ENCODE data around the gene SETD4. TPM values are rescaled to one million over a fixed set of nuclear protein-coding genes. Genes with fewer than 3 reads are reported as not detected.

The SETD4 gene
- total RNA-seq, 1 donor from 2014 or later: 28.4 TPM

DNA sequence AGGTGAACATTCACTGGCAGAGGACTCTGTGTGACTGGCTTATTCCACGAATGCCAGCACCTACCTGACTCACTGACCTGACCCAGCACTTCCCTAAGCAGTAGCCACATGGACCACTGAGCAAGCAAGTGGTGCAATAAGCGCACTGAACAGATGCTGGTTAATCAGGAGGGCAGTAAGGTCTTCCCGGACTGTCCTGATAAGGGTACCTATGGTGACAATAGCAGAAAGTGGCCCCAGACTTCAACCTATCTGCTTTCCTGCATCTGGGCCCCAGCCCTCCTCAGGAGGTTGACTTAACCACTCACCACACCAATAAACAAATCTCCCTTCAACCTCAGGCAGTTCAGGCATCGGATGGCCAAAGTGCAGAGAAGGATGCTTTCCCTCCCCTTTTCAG is 65.7 kb downstream of the SETD4 start:
- H3K4me3 Mint-ChIP-seq: no peak overlapping the region
- no peak overlapping the region for H3K27ac Mint-ChIP-seq (ENCODE audit: unreplicated experiment)
- H3K27me3 Mint-ChIP-seq (ENCODE audit: low read depth): peaks cover 24% of the 10 kb centered on the region
- no peaks in the 10 kb centered on the region for H3K36me3 Mint-ChIP-seq (ENCODE audit: low read depth)
- H3K9me3 Mint-ChIP-seq: no peaks in the 10 kb centered on the region
- DNase-seq (ENCODE audit: low read depth, low spot score): no peak
- TF ChIP-seq, protein P1, sequence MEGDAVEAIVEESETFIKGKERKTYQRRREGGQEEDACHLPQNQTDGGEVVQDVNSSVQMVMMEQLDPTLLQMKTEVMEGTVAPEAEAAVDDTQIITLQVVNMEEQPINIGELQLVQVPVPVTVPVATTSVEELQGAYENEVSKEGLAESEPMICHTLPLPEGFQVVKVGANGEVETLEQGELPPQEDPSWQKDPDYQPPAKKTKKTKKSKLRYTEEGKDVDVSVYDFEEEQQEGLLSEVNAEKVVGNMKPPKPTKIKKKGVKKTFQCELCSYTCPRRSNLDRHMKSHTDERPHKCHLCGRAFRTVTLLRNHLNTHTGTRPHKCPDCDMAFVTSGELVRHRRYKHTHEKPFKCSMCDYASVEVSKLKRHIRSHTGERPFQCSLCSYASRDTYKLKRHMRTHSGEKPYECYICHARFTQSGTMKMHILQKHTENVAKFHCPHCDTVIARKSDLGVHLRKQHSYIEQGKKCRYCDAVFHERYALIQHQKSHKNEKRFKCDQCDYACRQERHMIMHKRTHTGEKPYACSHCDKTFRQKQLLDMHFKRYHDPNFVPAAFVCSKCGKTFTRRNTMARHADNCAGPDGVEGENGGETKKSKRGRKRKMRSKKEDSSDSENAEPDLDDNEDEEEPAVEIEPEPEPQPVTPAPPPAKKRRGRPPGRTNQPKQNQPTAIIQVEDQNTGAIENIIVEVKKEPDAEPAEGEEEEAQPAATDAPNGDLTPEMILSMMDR (conservative IDR thresholded peaks at IDR 0.05): no peak
- no peaks in the 10 kb centered on the region for H3K4me1 Mint-ChIP-seq

DNA sequence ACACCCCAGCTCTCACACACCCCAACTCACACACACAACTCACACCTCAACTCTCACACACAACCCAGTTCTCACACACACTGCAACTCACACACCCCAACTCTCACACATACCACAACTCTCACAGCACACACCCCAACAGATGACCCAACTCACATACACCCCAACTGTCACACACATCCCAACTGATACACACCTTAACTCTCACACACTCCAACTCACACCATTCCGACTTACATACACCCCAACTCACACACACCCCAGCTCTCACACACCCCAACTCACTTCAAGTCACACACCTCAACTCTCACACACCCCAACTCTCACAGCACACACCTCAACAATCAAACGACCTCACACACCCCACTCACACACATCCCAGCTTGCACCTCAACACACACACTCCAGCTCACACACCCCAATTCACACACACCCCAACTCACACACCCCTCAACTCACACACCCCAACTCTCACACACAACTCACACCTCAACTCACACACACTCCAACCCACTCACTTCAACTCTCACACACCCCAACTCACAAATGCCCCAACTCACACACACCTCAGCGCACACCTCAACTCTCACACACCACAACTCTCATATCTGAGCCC is 66.3 kb downstream of the SETD4 start:
- no peaks in the 10 kb centered on the region for H3K9me3 Mint-ChIP-seq
- no peak overlapping the region for H3K27ac Mint-ChIP-seq (ENCODE audit: unreplicated experiment)
- no peak for DNase-seq (ENCODE audit: low read depth, low spot score)
- no peaks in the 10 kb centered on the region for H3K4me1 Mint-ChIP-seq
- H3K4me3 Mint-ChIP-seq: no peak overlapping the region
- TF ChIP-seq, protein P1 (conservative IDR thresholded peaks at IDR 0.05): no peak
- no peaks in the 10 kb centered on the region for H3K36me3 Mint-ChIP-seq (ENCODE audit: low read depth)
- peaks cover 26% of the 10 kb centered on the region for H3K27me3 Mint-ChIP-seq (ENCODE audit: low read depth)

DNA sequence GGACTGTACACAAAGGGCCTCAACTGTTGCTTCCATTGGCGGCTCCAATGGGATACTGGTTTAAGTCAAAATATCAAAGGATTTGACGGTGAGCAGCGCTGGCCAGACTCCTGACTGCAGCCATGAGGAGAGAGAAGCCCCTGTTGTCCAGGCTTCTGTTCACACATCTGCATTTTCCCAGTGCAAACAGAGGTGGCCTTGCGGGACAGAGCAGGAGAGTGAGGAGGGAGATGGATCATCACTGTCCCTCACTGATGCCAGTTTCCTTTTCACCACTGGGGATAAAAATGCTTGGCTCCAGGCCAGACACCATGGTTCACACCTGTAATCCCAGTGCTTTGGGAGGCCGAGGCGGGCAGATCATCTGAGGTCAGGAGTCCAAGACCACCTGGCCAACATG is 69.2 kb downstream of the SETD4 start:
- H3K9me3 Mint-ChIP-seq: no peaks in the 10 kb centered on the region
- no peak overlapping the region for H3K27ac Mint-ChIP-seq (ENCODE audit: unreplicated experiment)
- H3K36me3 Mint-ChIP-seq (ENCODE audit: low read depth): no peaks in the 10 kb centered on the region
- H3K27me3 Mint-ChIP-seq (ENCODE audit: low read depth): peaks cover 10% of the 10 kb centered on the region
- no peak overlapping the region for H3K4me3 Mint-ChIP-seq
- H3K4me1 Mint-ChIP-seq: no peaks in the 10 kb centered on the region
- TF ChIP-seq, protein P1 (conservative IDR thresholded peaks at IDR 0.05): no peak
- no peak for DNase-seq (ENCODE audit: low read depth, low spot score)

DNA sequence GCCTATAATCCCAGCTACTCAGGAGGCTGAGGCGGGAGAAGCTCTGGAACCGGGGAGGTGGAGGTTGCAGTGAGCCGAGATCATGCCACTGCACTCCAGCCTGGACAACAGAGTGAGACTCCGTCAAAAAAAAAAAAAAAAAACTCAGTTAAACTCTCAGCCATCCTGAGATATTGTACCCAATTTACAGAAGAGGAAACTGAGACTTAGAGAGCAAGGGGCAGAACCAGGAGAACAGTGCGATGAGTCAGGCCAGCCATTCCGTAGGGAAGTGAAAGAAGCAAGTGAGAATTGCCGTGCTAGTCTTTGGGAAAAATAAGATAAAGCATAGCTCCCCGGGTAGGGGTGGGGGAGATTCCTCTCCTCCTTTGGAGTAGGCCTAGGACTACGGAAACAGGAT is 69.7 kb downstream of the SETD4 start:
- H3K27ac Mint-ChIP-seq (ENCODE audit: unreplicated experiment): no peak overlapping the region
- peaks cover 8% of the 10 kb centered on the region for H3K27me3 Mint-ChIP-seq (ENCODE audit: low read depth)
- no peak for DNase-seq (ENCODE audit: low read depth, low spot score)
- H3K36me3 Mint-ChIP-seq (ENCODE audit: low read depth): no peaks in the 10 kb centered on the region
- TF ChIP-seq, protein P1 (conservative IDR thresholded peaks at IDR 0.05): no peak
- no peak overlapping the region for H3K4me3 Mint-ChIP-seq
- no peaks in the 10 kb centered on the region for H3K9me3 Mint-ChIP-seq
- H3K4me1 Mint-ChIP-seq: no peaks in the 10 kb centered on the region

DNA sequence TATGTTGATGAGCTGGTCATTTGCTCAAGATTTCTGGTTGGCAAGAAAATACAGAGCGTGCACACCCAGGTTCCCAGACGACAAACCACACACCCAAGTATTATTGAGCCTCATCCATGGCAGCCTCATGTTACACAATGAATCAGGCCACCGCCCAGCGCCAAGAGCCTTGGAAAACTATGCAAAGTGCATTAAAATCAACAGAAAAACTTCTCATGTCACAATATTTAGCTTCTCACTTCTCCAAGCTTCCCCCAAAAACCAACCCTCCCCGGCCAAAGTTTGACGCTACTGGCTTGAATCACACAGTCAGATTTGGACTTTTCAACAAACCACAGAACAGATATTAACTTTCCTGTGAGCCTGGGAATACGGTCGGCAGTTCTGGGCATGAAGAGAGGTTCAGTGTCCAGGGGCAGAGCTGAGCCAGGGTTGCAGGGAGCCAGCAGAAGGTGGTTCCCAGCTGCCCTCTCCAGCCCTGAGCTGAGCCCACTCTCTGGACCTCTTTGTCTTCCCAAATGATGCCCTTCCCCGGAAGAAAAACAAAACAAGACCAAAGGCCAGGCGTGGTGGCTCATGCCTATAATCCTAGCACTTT is 71.1 kb downstream of the SETD4 start:
- Mint-ChIP-seq H3K27me3 (ENCODE audit: low read depth) (peaks cover 5% of the 10 kb centered on the region), H3K27ac (ENCODE audit: unreplicated experiment) (no peak overlapping the region), H3K36me3 (ENCODE audit: low read depth) (no peaks in the 10 kb centered on the region)

More for the DNA sequence above, 71.1 kb downstream of the SETD4 start:
- no peaks in the 10 kb centered on the region for H3K9me3 Mint-ChIP-seq
- TF ChIP-seq, protein P1 (conservative IDR thresholded peaks at IDR 0.05): no peak
- no peaks in the 10 kb centered on the region for H3K4me1 Mint-ChIP-seq
- no peak for DNase-seq (ENCODE audit: low read depth, low spot score)
- no peak overlapping the region for H3K4me3 Mint-ChIP-seq
